Cardiac muscle cell (in vitro differentiated cells and primary cell): ENCODE data around the gene NAV2. TPM values are rescaled to one million over a fixed set of nuclear protein-coding genes. Genes with fewer than 3 reads are reported as not detected.

Source experiments
- DNase-seq, 2 donors: peaks; one replicate each; pipeline versions ENCODE4 v3.0.0 to v3.0.0-alpha.2; 2010 to 2017; ENCODE audit warnings: low read depth in 1 of 2, low spot score in 1 of 2
- H3K27ac ChIP-seq: fragments of 200-600 bp; sonication (generic); 2 replicates; pipeline ENCODE4 v1.5.1; 2016
- H3K27me3 ChIP-seq: fragments of 200-600 bp; sonication (generic); 2 replicates; pipeline ENCODE4 v1.6.0; 2016; ENCODE audit warnings: control low read depth
- H3K36me3 ChIP-seq: fragments of 200-600 bp; sonication (generic); 2 replicates; pipeline ENCODE4 v1.5.1; 2016; ENCODE audit warnings: control low read depth
- H3K4me1 ChIP-seq: fragments of 200-600 bp; sonication (generic); 2 replicates; pipeline ENCODE4 v1.8.1; 2017; ENCODE audit warnings: low read depth, mild to moderate bottlenecking, mixed run types
- H3K4me3 ChIP-seq: fragments of 200-600 bp; sonication (generic); 2 replicates; pipeline ENCODE4 v1.5.1; 2016; ENCODE audit warnings: mild to moderate bottlenecking
- H3K9me3 ChIP-seq: fragments of 200-600 bp; sonication (generic); 2 replicates; pipeline ENCODE4 v1.5.1; 2017; ENCODE audit warnings: low read depth, mild to moderate bottlenecking, control low read depth
- CTCF ChIP-seq: IDR thresholded peaks from 2 replicates; pipeline ENCODE4 v1.5.1; 2012; ENCODE audit warnings: low read depth, mild to moderate bottlenecking, low read length
- polyA plus RNA-seq: library from polyadenylated mRNA; unstranded; fragments of >200 nt; fragmentation: Nextera tagmentation; extraction: Ambion mirVana; gene quantifications from 2 replicates; pipeline ENCODE4 v1.2.1, GENCODE V29; 2016
- total RNA-seq: library from RNA; depleted of rRNA; stranded (reverse); fragments of >200 nt; gene quantifications from 2 replicates; pipeline ENCODE4 v1.2.3, GENCODE V29; 2016

Gene NAV2
- total and polyA plus RNA-seq, 2 experiments from 2014 or later, result 113 to 164 TPM

DNA sequence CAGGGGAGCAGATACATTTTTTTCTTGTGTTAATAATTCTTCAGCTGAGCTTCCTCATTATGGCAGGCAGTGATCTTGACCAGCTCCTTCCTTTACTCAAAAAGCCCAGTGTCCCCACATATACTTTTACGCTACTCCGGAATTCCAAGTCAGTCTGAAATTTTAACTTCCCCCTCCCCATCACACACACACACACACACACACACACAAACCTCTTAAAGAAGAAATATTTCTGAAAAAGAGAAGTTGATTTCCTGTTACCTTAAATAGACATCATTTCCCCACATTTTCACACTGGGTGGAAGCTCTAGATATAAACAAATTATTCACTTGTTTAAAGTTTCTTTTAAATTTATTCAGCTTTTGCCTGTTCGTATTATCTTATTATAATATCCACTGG is 333.8 kb downstream of the NAV2 start:
- Histone ChIP-seq H3K27ac (peak overlapping the region; percentile 93), H3K4me1 (peaks cover 67% of the 10 kb centered on the region), H3K27me3 (no peaks in the 10 kb centered on the region), H3K9me3 (no peaks in the 10 kb centered on the region), H3K36me3 (peaks cover 67% of the 10 kb centered on the region), H3K4me3 (no peak overlapping the region)
- no peak for DNase-seq
- no peak for TF ChIP-seq CTCF

GRCh38 chr11:20047006-20047768 is 334.6 kb downstream of the NAV2 start:
- no peak for TF ChIP-seq CTCF
- Histone ChIP-seq H3K4me1 (peaks cover 60% of the 10 kb centered on the region), H3K27ac (peak overlapping the region; percentile 93), H3K9me3 (no peaks in the 10 kb centered on the region), H3K4me3 (no peak overlapping the region), H3K36me3 (peaks cover 72% of the 10 kb centered on the region), H3K27me3 (no peaks in the 10 kb centered on the region)
- no peak for DNase-seq

- peaks cover 76% of the 10 kb centered on the region for H3K36me3 ChIP-seq
- no peak overlapping the region for H3K4me3 ChIP-seq
- DNase-seq, result no peak
- no peak for TF ChIP-seq CTCF
- no peaks in the 10 kb centered on the region for H3K9me3 ChIP-seq
- no peaks in the 10 kb centered on the region for H3K27me3 ChIP-seq
- peaks cover 54% of the 10 kb centered on the region for H3K4me1 ChIP-seq
- H3K27ac ChIP-seq, result peak overlapping the region; percentile 93
Observed at GRCh38 chr11:20047769-20048154, 335.1 kb downstream of the NAV2 start.

DNA sequence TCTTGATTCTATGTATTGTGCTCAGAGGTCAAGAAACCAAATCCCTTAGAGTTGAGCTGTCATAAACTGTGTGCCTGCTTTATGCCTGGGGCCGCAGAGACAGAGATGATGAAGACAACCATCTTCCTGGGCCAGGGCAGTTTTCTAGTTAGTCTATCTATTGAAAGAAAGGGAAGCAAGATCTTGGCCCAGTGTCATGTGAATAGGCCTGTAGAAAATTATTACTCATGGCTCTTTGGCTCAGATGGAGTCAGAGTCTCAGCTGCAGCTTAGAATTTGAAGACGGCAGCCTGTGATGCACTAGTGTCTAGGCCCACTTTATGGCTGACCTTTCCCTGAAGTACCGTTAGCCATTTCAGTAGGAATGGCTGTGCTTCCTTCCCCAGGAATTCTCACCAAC is 335.6 kb downstream of the NAV2 start:
- H3K27me3 ChIP-seq, result no peaks in the 10 kb centered on the region
- H3K27ac ChIP-seq, result peak overlapping the region; percentile 93
- no peak for TF ChIP-seq CTCF
- H3K4me1 ChIP-seq, result peaks cover 51% of the 10 kb centered on the region
- H3K9me3 ChIP-seq, result no peaks in the 10 kb centered on the region
- peak overlapping the region; percentile 6 for H3K4me3 ChIP-seq
- peaks cover 78% of the 10 kb centered on the region for H3K36me3 ChIP-seq
- no peak for DNase-seq

DNA sequence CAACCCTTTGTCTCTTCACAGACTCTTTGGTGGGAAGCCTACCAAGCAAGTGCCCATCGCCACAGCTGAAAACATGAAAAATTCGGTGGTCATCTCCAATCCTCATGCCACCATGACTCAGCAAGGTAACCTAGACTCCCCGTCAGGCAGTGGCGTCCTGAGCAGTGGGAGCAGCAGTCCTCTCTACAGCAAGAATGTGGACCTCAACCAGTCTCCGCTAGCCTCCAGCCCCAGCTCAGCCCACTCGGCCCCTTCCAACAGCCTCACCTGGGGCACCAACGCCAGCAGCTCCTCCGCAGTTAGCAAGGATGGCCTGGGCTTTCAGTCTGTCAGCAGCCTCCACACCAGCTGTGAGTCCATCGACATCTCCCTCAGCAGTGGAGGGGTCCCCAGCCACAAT is 336.1 kb downstream of the NAV2 start:
- H3K36me3 ChIP-seq, result peaks cover 82% of the 10 kb centered on the region

More for the DNA sequence above, 336.1 kb downstream of the NAV2 start:
- no peak for TF ChIP-seq CTCF
- H3K27ac ChIP-seq, result peak overlapping the region; percentile 93
- H3K9me3 ChIP-seq, result no peaks in the 10 kb centered on the region
- H3K4me1 ChIP-seq, result peaks cover 50% of the 10 kb centered on the region
- DNase-seq, result peak in 1 of 2 donors; percentile 38
- H3K27me3 ChIP-seq, result no peaks in the 10 kb centered on the region
- H3K4me3 ChIP-seq, result peak overlapping the region; percentile 6
